GM12878 (cell line): ENCODE data around the gene NOTCH4. TPM values are rescaled to one million over a fixed set of nuclear protein-coding genes. Genes with fewer than 3 reads are reported as not detected.
"Not testable (repeated sequence)": the region's sequence is repeated elsewhere in the genome, so short reads cannot be mapped to it uniquely, and the experiment has no call there.

Experiments used
- ATAC-seq: fragments of 200-7000 bp; cut with Tn5 transposase; 3 replicates; pipeline ENCODE4 v1.9.1; 2020; ENCODE audit warnings: mild to moderate bottlenecking, moderate library complexity
- BruUV-seq: library from RNA; stranded (reverse); fragments of 400-500 nt; replicated peaks from 2 replicates; lab custom pipeline; 2021; lab: Mats Ljungman, UMichigan
- CTCF ChIA-PET: fragments of 300-600 bp; sonication (Branson Sonifier 250); formaldehyde crosslinking; extraction: SDS; loops from one replicate; lab custom pipeline; 2021; ENCODE audit warnings: inconsistent platforms; lab: Yijun Ruan, JAX
- POLR2A ChIA-PET: fragments of 350-600 bp; formaldehyde crosslinking; extraction: SDS; loops from one replicate; lab custom pipeline; 2021; ENCODE audit warnings: inconsistent platforms; lab: Charles Lee
- RAD21 ChIA-PET: fragments of 300-600 bp; sonication (Branson Sonifier 250); formaldehyde crosslinking; loops from one replicate; lab custom pipeline; 2023; ENCODE audit warnings: antibody characterized with exemption; ENCODE audit not compliant: unreplicated experiment; lab: Charles Lee
- SMC1A ChIA-PET: fragments of 300-600 bp; sonication (Branson Sonifier 250); formaldehyde crosslinking; loops from one replicate; lab custom pipeline; 2023; ENCODE audit not compliant: unreplicated experiment, uncharacterized antibody; lab: Charles Lee
- DNase-seq: peaks from one replicate; pipeline ENCODE4 v3.0.0-alpha.2; 2011; ENCODE audit warnings: low read depth, low spot score
- FAIRE-seq: peaks from 3 replicates; lab custom pipeline; 2011; peaks lifted over from hg19 to GRCh38; lab: Jason Lieb, UNC
- H2AFZ ChIP-seq: 2 replicates; pipeline ENCODE4 v1.6.0; 2011; ENCODE audit warnings: low read depth, low read length, control low read depth; ENCODE audit not compliant: control insufficient read depth
- H3K27ac ChIP-seq: 2 replicates; pipeline ENCODE4 v1.5.1; 2011; ENCODE audit warnings: control low read depth; ENCODE audit not compliant: control insufficient read depth, insufficient read depth
- H3K27me3 ChIP-seq, 2 experiments: replicated peaks in 1 of 2; 2 replicates each; pipeline versions ENCODE4 v1.6.0 to v1.6.1; 2011; ENCODE audit warnings: low read length in 1 of 2; ENCODE audit not compliant: control insufficient read depth in 2 of 2, insufficient read depth in 2 of 2
- H3K36me3 ChIP-seq, 2 experiments: 2 replicates each; pipeline ENCODE4 v1.5.1; 2011; ENCODE audit warnings: low read length in 1 of 2; ENCODE audit not compliant: control insufficient read depth in 2 of 2, insufficient read depth in 2 of 2
- H3K4me1 ChIP-seq: 2 replicates; pipeline ENCODE4 v1.6.1; 2011; ENCODE audit warnings: mild to moderate bottlenecking, low read length, moderate library complexity, mixed read lengths; ENCODE audit not compliant: control insufficient read depth, insufficient read depth
- H3K4me2 ChIP-seq: 2 replicates; pipeline ENCODE4 v1.6.0; 2011; ENCODE audit warnings: control low read depth; ENCODE audit not compliant: control insufficient read depth, insufficient read depth
- H3K4me3 ChIP-seq: fragments of 200-600 bp; sonication (generic); 2 replicates; pipeline ENCODE4 v1.5.1; 2016
- H3K79me2 ChIP-seq: 2 replicates; pipeline ENCODE4 v1.6.0; 2011; ENCODE audit warnings: low read length; ENCODE audit not compliant: control insufficient read depth, insufficient read depth
- H3K9ac ChIP-seq: 2 replicates; pipeline ENCODE4 v1.8.0; 2011; ENCODE audit warnings: low read length, control low read depth, mixed read lengths; ENCODE audit not compliant: control insufficient read depth, insufficient read depth
- H3K9me3 ChIP-seq: replicated peaks from 3 replicates; pipeline ENCODE4 v1.5.1; 2011; ENCODE audit warnings: mild to moderate bottlenecking, low read length; ENCODE audit not compliant: control insufficient read depth, insufficient read depth
- H4K20me1 ChIP-seq: 2 replicates; pipeline ENCODE4 v1.6.0; 2011; ENCODE audit not compliant: control insufficient read depth, insufficient read depth
- BCL3 ChIP-seq: IDR thresholded peaks from 2 replicates; pipeline ENCODE4 v1.6.1; 2011; ENCODE audit warnings: borderline replicate concordance, low read depth, mild to moderate bottlenecking, moderate library complexity, low read length; ENCODE audit not compliant: insufficient read depth, poor library complexity, severe bottlenecking
- MTA2 ChIP-seq: fragments of 450-650 bp; IDR thresholded peaks from 2 replicates; pipeline ENCODE4 v1.6.1; 2016; ENCODE audit warnings: low read depth, mild to moderate bottlenecking, moderate library complexity
- MTA3 ChIP-seq: IDR thresholded peaks from 2 replicates; pipeline ENCODE4 v1.6.1; 2012; ENCODE audit warnings: low read length, inconsistent platforms, borderline replicate concordance
- NBN ChIP-seq: fragments of 450-650 bp; IDR thresholded peaks from 2 replicates; pipeline ENCODE4 v1.6.1; 2016
- NFXL1 ChIP-seq: fragments of 450-650 bp; IDR thresholded peaks from 2 replicates; pipeline ENCODE4 v1.6.1; 2017; ENCODE audit warnings: antibody characterized with exemption, mild to moderate bottlenecking, borderline replicate concordance
- NR2C1 ChIP-seq: fragments of 450-650 bp; IDR thresholded peaks from 2 replicates; pipeline ENCODE4 v1.6.1; 2017; ENCODE audit warnings: antibody characterized with exemption, mild to moderate bottlenecking, moderate library complexity
- NR2F1 ChIP-seq: fragments of 450-650 bp; conservative IDR thresholded peaks from 2 replicates; pipeline ENCODE4 v1.6.1; 2017; ENCODE audit warnings: mild to moderate bottlenecking
- POU2F2 ChIP-seq: IDR thresholded peaks from 3 replicates; pipeline ENCODE4 v1.6.1; 2011; ENCODE audit warnings: low read depth, mild to moderate bottlenecking, low read length, borderline replicate concordance
- RELA ChIP-seq: fragments of 450-650 bp; IDR thresholded peaks from 2 replicates; pipeline ENCODE4 v1.8.0; 2014; ENCODE audit warnings: borderline replicate concordance; ENCODE audit not compliant: partially characterized antibody
- RUNX3 ChIP-seq: IDR thresholded peaks from 2 replicates; pipeline ENCODE4 v1.6.1; 2012; ENCODE audit warnings: low read length, inconsistent platforms
- SPI1 ChIP-seq: IDR thresholded peaks from 2 replicates; pipeline ENCODE4 v1.6.1; 2011; ENCODE audit warnings: low read depth, mild to moderate bottlenecking, low read length, moderate library complexity, borderline replicate concordance; ENCODE audit not compliant: insufficient read depth
- TARDBP ChIP-seq: IDR thresholded peaks from 2 replicates; pipeline ENCODE4 v1.6.1; 2016; ENCODE audit warnings: borderline replicate concordance
- ZNF384 ChIP-seq: IDR thresholded peaks from 2 replicates; pipeline ENCODE4 v1.6.1; 2012; ENCODE audit warnings: low read depth, mild to moderate bottlenecking, low read length, improper control_type of control experiment, borderline replicate concordance
- ZNF622 ChIP-seq: fragments of 450-650 bp; IDR thresholded peaks from 2 replicates; pipeline ENCODE4 v1.6.1; 2017; ENCODE audit warnings: mild to moderate bottlenecking, inconsistent platforms
- WGBS: methylation state at CpG from one replicate; pipeline ENCODE4 v1.1.6; 2016; ENCODE audit warnings: low lambda C conversion rate; ENCODE audit not compliant: insufficient replicate concordance, insufficient coverage; ENCODE audit errors: missing lambda C conversion rate; 5-methylcytosine and 5-hydroxymethylcytosine counted together
- in situ Hi-C: fragments of 300-500 bp; cut with MboI; formaldehyde crosslinking; loops from 9 replicates; pipeline ENCODE4 v1.14.3; 2018; ENCODE audit warnings: mixed read lengths
- intact Hi-C: fragments of 100-400 bp; cut with micrococcal nuclease; formaldehyde crosslinking; loops from one replicate; pipeline ENCODE4 v1.14.2; 2022; ENCODE audit not compliant: unreplicated experiment
- polyA plus RNA-seq, 11 experiments: library from polyadenylated mRNA; depleted of rRNA in 4 of 11; unstranded in 6 of 11; stranded (reverse) in 5 of 11; fragments of >200 nt; fragmentation: Nextera tagmentation in 4 of 11; fragmentation: Illumina TruSeq in 1 of 11; extraction: Ambion mirVana in 4 of 11; extraction: Trizol in 1 of 11; gene quantifications; 1 replicate in 1 of 11; 2 replicates in 10 of 11; pipeline versions ENCODE4 v1.2.1 to v1.2.3, GENCODE V29; 2011 to 2016; ENCODE audit warnings: inconsistent platforms in 2 of 11, missing spikeins in 2 of 11, low read depth in 1 of 11
- total RNA-seq, 4 experiments: library from RNA; depleted of rRNA in 3 of 4; stranded (reverse); fragments of >200 nt in 3 of 4; fragmentation: Illumina TruSeq in 1 of 4; extraction: Trizol in 1 of 4; gene quantifications; 2 replicates each; pipeline versions ENCODE4 v1.2.1 to v1.2.3, GENCODE V29; 2013 to 2021
- TF ChIP-seq, protein P1 (sequence below): IDR thresholded peaks from 2 replicates; pipeline ENCODE4 v1.6.1; 2012; ENCODE audit warnings: low read length, inconsistent platforms
- TF ChIP-seq, protein P2 (sequence below): fragments of 450-650 bp; IDR thresholded peaks from 2 replicates; pipeline ENCODE4 v1.6.1; 2016; ENCODE audit warnings: mild to moderate bottlenecking

NOTCH4 gene
- total and polyA plus RNA-seq, 10 of the 15 experiments (the other 5 are each of a cell fraction or from before 2014, with no cell fraction given): 0.66 to 3.3 (median 1.4) TPM

- TF ChIP-seq POU2F2 (no peak), RELA (no peak), MTA2 (peak; percentile 43; the same call in 1 of the 2 replicates), NBN (0 out of 2 replicates have a peak, but pooled peaks have one; percentile 21), NR2C1 (no peak), NR2F1 (no peak), RUNX3 (no peak), MTA3 (no peak), NFXL1 (no peak), SPI1 (peak; percentile 52; the same call in 1 of the 2 replicates), ZNF622 (no peak), ZNF384 (peak; percentile 57; the same call in 1 of the 2 replicates), BCL3 (no peak), TARDBP (no peak)
- TF ChIP-seq, protein P1, sequence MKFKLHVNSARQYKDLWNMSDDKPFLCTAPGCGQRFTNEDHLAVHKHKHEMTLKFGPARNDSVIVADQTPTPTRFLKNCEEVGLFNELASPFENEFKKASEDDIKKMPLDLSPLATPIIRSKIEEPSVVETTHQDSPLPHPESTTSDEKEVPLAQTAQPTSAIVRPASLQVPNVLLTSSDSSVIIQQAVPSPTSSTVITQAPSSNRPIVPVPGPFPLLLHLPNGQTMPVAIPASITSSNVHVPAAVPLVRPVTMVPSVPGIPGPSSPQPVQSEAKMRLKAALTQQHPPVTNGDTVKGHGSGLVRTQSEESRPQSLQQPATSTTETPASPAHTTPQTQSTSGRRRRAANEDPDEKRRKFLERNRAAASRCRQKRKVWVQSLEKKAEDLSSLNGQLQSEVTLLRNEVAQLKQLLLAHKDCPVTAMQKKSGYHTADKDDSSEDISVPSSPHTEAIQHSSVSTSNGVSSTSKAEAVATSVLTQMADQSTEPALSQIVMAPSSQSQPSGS: no peak
- TF ChIP-seq, protein P2, sequence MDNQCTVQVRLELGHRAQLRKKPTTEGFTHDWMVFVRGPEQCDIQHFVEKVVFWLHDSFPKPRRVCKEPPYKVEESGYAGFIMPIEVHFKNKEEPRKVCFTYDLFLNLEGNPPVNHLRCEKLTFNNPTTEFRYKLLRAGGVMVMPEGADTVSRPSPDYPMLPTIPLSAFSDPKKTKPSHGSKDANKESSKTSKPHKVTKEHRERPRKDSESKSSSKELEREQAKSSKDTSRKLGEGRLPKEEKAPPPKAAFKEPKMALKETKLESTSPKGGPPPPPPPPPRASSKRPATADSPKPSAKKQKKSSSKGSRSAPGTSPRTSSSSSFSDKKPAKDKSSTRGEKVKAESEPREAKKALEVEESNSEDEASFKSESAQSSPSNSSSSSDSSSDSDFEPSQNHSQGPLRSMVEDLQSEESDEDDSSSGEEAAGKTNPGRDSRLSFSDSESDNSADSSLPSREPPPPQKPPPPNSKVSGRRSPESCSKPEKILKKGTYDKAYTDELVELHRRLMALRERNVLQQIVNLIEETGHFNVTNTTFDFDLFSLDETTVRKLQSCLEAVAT: no peak
These were observed 43.2 kb upstream of the NOTCH4 start (continued) for GRCh38 chr6:32267035-32267434.

DNA sequence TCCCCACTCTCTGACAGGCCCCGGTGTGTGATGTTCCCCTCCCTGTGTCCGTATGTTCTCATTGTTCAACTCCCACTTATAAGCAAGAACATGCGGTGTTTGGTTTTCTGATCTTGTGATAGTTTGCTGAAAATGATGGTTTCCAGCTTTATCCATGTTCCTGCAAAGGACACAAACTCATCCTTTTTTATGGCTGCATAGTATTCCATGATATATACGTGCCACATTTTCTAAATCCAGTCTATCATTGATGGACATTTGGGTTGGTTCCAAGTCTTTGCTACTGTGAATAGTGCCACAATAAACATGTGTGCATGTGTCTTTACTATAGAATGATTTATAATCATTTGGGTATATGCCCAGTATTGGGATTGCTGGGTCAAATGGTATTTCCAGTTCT is 33.4 kb upstream of the NOTCH4 start:
- POLR2A ChIA-PET: interaction anchor here (3.3 kb wide), 1 partner anchor 11 kb away, joined by 19 read pairs; no protein-coding TSS in a partner anchor

More for the DNA sequence above, 33.4 kb upstream of the NOTCH4 start:
- H3K4me1 ChIP-seq, H3K27me3 ChIP-seq, RAD21 ChIA-PET, H3K27ac ChIP-seq, FAIRE-seq, H4K20me1 ChIP-seq, H3K79me2 ChIP-seq, BruUV-seq, DNase-seq, H3K4me2 ChIP-seq, in situ Hi-C loops, H3K4me3 ChIP-seq, H3K9ac ChIP-seq, H3K36me3 ChIP-seq, H2AFZ ChIP-seq, intact Hi-C loops, H3K9me3 ChIP-seq, ATAC-seq: not testable (repeated sequence)
- 100% methylated on average over 3 of the region's 4 CpGs for WGBS
- CTCF ChIA-PET: interaction anchor here (1.0 to 4.4 kb wide), 4 partner anchors 12 to 443 kb away, joined by 4 to 25 read pairs (median 8); no protein-coding TSS in a partner anchor
- SMC1A ChIA-PET: interaction anchor here (0.9 to 5.3 kb wide), 2 partner anchors 12 to 150 kb away, joined by 4 to 39 read pairs; partner anchors contain the start of gene BTNL2
